Dermis microvascular lymphatic vessel endothelial cell (primary cell): ENCODE results near the gene MED15. TPM values are rescaled to one million over a fixed set of nuclear protein-coding genes. Genes with fewer than 3 reads are reported as not detected.
"Not testable (repeated sequence)": the region's sequence is repeated elsewhere in the genome, so short reads cannot be mapped to it uniquely, and the experiment has no call there.

ENCODE experiments used
- DNase-seq, 2 donors: peaks; one replicate each; pipeline versions ENCODE4 v3.0.0 to v3.0.0-alpha.2; 2010; ENCODE audit warnings: low read depth in 2 of 2
- total RNA-seq: library from RNA; depleted of rRNA; stranded (reverse); fragments of >200 nt; gene quantifications from 2 replicates; pipeline ENCODE4 v1.2.1, GENCODE V29; 2014

Gene MED15
- total RNA-seq, 1 donor from 2014 or later, result 21.3 TPM

GRCh38 chr22:20479612-20480196 lies 27.7 kb upstream of the MED15 start:
- DNase-seq, result no peak

- not testable (repeated sequence) for DNase-seq
These were observed 24.3 kb upstream of the MED15 start for GRCh38 chr22:20483143-20483506.

DNA sequence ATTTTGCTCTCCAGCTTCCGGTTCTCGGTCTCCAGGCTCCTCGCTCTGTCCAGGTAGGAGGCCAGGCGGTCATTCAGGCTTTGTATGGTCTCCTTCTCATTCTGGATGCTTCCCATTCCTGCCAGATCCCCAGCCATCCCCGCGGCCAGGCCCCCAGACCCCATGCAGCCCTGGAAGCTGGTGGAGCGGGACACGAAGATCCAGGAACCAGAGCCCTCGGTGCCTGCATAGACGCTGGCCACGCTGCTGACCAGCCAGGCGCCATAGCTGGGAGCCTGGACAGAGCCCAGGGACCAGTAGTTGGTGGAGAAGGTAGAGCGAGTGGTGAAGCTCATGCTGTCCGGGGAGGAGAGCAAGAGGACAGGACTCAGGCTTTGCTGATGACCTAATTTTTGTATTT lies 23.6 kb upstream of the MED15 start:
- no peak for DNase-seq

- no peak for DNase-seq
These were observed 22.3 kb upstream of the MED15 start for GRCh38 chr22:20484948-20485683.

DNA sequence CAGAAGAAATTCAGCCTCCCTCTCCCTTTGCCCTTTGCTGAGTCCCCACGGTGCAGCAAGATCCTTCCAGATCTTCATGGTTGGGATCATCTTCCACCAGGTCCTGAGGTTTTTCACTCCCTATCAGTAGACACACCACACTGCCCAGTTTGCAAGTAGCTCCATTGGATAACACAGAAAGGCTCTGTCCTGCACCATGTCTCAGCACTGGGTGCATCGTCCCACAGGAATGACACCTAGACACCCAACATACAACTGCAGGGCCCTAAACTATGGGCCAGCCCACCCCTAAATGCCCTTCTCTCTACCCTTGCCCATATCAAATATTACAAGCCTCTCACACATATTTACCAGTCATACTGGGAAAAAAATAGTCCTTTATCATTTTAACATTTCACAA lies 21.2 kb upstream of the MED15 start:
- DNase-seq, result no peak

DNA sequence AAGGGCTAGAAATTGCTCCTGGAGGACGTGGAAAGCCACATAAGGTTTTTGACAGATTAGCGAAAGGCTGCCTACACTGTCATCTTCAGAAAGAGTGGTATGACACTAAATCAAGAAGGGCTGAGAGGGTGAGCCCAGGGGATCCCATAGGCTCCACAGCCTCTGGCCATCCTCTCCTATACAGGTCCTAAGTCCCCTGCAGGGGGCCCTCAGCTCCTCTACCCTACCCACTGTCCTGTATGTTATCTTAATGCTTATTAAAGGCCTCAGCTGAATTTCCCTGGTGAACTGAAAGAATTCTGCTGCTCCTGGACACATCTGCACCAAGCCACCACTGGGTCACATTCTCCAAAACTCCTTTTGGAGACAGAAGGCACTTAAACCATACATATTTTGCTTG lies 19.7 kb upstream of the MED15 start:
- DNase-seq, result no peak

DNA sequence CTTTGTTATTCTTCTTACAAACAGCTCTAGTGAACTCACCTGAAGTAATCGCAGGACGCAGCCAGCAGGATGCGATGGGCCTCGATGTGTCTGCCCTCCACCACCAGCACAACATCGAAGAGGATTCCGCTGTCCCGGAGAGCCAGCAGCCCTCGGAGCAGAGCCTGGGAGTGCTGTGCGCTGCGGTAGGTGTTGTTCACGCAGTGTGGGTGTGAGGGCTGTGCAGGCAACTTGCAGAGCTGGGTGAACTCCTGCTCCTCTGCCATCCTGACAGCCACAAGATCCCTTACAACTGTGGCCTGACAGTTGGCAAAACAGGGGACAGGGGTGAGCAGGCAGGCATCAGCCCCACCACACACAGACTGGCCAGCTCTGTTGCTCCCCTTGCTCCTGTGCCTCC lies 18.5 kb upstream of the MED15 start:
- no peak for DNase-seq

GRCh38 chr22:20490183-20490940 lies 17.0 kb upstream of the MED15 start:
- no peak for DNase-seq

DNA sequence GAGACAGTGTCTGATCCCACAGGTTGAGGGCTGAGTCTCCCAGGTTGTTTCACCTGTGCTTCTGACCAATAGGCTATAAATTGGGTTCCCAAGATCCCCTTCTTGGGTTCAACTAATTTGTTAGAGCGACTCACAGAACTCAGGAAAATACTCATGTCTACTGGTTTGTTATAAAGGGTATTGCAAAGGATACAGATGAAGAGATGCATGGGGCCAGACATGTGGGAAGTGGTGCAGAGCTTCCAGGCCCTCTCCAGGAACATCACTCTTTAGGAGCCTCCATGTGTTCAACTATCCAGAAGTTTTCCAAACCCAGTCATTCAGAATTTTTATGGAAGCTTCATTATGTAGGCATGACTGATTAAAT lies 16.5 kb upstream of the MED15 start:
- no peak for DNase-seq

- no peak for DNase-seq
These were observed 16.1 kb upstream of the MED15 start for GRCh38 chr22:20491346-20491745.

DNA sequence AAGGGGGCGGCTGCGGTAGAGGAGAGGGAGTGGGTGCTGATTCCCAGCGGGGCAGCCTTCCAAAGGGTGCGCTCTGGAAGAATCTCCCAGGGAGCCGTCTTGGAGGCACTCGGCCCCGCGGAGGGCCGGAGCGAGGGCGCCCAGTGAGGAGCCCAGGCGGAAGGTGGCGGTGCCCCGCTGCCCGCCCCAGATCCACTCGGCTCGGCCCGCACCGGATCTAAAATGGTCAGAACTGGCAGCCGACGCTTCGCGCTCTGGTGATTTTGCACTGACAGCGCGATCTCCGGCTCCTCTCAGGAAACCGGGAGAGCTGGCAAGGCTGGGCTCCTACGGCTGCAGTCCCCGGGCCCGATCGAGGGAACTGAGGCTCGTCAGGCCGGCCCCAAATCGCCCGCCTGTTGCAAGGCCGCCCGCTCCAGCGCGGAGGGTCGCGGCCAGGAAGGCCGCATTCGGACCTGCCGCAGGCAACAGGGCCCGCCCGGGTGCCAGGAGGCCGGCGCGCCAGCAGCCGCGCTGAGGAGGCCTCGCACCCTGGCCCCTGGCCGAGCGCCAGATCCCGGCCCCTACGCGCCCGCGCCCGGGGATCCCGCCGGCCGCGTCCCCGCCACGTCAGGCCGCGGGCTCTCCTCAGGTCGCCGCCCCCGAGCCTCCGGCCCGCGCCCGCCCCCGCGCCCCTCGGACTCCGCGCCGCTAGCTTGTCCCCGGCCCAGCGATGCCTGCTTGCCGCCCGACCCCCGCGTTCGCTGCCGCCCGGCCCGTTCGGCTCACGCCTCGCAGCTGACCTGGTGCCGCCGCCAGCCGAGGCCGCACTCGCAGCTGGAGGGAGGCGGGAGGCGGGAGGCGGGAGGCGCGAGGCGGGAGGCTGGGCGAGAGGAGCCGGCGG lies 12.2 kb upstream of the MED15 start, which contains the start of gene KLHL22:
Gene KLHL22 (minus strand): TSS at position 818 of the 883 bp plus-strand sequence. CDS start 6,584 bp downstream, outside the sequence.
- DNase-seq, result peak in 1 of 2 donors; percentile 62

DNA sequence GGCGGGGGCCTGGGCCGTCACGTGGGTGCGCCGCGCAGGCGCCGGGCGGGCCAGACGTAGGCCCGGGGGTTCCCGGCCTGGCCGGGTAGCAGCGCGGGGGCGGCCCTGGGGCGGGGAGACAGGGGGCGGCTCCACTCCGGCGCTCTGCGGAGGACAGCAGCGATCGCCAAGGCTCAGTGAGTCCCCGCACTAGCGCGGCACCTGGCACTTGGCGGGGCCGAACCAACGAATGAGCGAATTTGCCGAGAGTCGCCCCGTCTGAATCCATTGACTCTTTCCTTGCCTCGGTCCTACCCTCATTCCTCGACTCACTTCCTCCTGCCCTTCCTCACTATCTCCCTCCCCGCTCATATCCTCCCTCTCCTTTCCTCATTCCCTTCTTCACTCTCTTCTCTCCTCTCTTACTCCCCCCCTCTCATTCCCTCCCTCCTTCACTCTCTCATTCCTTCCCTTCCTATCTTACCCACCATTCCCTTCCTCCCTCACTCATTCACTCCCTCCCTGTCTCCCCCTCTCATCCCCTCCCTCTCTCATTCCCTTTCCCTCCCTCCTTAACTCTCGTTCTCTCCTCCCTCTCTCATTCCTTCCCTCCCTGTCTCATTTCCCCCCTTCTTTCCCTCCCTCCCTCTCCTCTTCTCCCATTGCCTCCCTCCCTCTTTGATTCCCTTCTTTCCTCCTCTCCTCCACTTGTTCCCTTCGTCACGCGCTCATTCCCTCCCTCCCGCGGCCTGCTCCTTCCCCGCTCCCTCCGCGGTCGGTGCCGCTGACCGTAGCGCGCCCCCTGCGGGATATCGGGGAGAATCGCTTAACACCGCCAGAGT lies 11.3 kb upstream of the MED15 start:
- peak; percentile 75 to 96 for DNase-seq

DNA sequence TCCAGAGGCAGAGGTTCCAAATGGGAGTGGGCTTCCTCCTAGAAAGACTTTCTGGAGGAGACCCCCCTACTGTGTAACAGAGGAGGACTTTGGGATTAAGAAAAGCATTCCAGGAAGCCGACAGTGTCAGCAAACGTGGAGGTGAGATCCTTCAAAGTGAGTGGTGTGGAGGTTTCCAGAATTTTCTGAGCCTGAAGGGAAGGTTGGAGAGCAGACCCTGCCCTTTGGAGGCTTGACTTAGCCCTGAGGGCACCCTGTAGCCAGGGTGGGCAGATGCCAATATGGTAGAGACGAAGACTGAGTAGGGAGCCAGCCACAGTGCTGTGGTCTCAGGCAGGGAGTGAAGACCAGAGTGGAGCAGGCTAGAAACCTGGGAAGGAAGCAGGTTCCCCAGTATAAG lies 10.0 kb upstream of the MED15 start:
- no peak for DNase-seq

DNA sequence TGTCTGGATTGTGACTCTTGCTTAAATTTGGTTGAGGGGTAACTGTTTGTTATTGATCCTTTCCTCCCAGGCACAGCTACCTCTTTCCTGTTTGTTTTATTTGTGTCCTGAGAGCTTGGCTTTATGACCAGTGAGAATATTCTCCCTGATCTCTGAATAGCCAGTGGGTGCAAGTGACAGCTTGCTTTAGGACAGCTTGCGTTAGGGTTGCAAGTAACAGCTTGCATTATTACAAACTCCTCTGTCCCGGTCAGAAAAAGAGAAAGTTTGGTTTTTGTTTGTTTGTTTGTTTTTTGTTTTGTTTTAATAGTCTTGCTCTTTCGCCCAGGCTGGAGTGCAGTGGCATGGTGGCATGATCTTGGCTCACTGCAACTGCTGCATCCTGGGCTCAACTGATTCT lies 8.5 kb upstream of the MED15 start:
- DNase-seq, result no peak

GRCh38 chr22:20499769-20500168 lies 7.6 kb upstream of the MED15 start:
- DNase-seq, result no peak

DNA sequence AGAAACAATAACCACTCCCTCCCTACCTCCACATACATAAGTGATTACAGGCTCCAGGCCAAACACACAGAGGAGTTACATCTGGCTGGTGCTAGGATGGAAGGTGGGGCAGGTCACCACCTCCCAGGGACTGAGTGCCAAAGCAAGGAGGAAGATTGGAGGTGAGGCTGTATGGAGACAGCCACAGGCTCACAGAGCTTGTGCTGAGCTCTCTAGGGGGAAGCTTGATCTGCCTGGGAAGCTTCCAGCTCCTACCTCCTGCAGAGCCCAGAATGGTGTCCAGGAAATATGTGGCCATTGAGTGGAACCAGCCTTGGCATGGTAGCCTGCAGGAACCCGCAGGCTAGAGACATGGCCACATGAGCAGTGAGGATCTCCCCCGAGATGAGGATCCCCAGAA lies 3.6 kb upstream of the MED15 start:
- DNase-seq, result no peak

GRCh38 chr22:20504293-20504922 lies 3.0 kb upstream of the MED15 start:
- DNase-seq, result peak; percentile 54 to 71

- no peak for DNase-seq
These were observed 712 bp upstream of the MED15 start for GRCh38 chr22:20506543-20507252.

- not testable (repeated sequence) for DNase-seq
These were observed 801 bp downstream of the MED15 start for GRCh38 chr22:20508067-20508755.
